ENCODE data around the gene TMEM123.
A peak's percentile ranks its signal among the peaks of the same experiment; 100 is the strongest.

Gene TMEM123, protein sequence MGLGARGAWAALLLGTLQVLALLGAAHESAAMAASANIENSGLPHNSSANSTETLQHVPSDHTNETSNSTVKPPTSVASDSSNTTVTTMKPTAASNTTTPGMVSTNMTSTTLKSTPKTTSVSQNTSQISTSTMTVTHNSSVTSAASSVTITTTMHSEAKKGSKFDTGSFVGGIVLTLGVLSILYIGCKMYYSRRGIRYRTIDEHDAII

GRCh38 chr11:102452461-102453301 lies at the start of gene TMEM123:
Gene TMEM123 (minus strand): TSS chr11:102452765. CDS start chr11:102452623, 142 bp downstream.
- H3K79me2 ChIP-seq (ENCODE audit: insufficient read depth, low read length), result peaks cover 48% of the 10 kb centered on the region
- peaks cover 26% of the 10 kb centered on the region for H3K36me3 ChIP-seq (ENCODE audit: insufficient read depth, low read length)
- peak within 1 kb of the TSS; percentile 96 for H3K4me2 ChIP-seq (ENCODE audit: low read length)
- H3K4me3 ChIP-seq (ENCODE audit: low read depth, low read length, poor library complexity, severe bottlenecking), result peak within 1 kb of the TSS; percentile 97
- H3K9me3 ChIP-seq (ENCODE audit: low read length), result 0 out of 2 replicates have a peak, but pooled peaks cover 3% of the 10 kb centered on the region
- H3K9ac ChIP-seq (ENCODE audit: low read length), result peak within 1 kb of the TSS; percentile 98
- TF ChIP-seq EZH2 (IDR thresholded peaks at IDR 0.05; ENCODE audit: borderline replicate concordance, low read length), result no peak
- TF ChIP-seq, protein P1, sequence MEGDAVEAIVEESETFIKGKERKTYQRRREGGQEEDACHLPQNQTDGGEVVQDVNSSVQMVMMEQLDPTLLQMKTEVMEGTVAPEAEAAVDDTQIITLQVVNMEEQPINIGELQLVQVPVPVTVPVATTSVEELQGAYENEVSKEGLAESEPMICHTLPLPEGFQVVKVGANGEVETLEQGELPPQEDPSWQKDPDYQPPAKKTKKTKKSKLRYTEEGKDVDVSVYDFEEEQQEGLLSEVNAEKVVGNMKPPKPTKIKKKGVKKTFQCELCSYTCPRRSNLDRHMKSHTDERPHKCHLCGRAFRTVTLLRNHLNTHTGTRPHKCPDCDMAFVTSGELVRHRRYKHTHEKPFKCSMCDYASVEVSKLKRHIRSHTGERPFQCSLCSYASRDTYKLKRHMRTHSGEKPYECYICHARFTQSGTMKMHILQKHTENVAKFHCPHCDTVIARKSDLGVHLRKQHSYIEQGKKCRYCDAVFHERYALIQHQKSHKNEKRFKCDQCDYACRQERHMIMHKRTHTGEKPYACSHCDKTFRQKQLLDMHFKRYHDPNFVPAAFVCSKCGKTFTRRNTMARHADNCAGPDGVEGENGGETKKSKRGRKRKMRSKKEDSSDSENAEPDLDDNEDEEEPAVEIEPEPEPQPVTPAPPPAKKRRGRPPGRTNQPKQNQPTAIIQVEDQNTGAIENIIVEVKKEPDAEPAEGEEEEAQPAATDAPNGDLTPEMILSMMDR (IDR thresholded peaks at IDR 0.05; ENCODE audit: low read length), result no peak
- no peaks in the 10 kb centered on the region for H3K9me2 ChIP-seq (ENCODE audit: low read depth, low read length)
- 0 out of 2 replicates have a peak, but pooled peaks cover 2% of the 10 kb centered on the region for H4K20me1 ChIP-seq (ENCODE audit: insufficient read depth, low read length)
- H3K27me3 ChIP-seq (ENCODE audit: insufficient read depth, low read length), result no peaks in the 10 kb centered on the region
- H3F3A ChIP-seq (ENCODE audit: insufficient read depth, low read length), result no peaks in the 10 kb centered on the region
- peaks cover 71% of the 10 kb centered on the region for H3K4me1 ChIP-seq (ENCODE audit: insufficient read depth, low read length, severe bottlenecking)
- peak within 1 kb of the TSS; percentile 92 for H3K27ac ChIP-seq (ENCODE audit: low read depth, low read length, poor library complexity, severe bottlenecking)
- no peak within 1 kb of the TSS for H2AFZ ChIP-seq (ENCODE audit: low read length)

DNA sequence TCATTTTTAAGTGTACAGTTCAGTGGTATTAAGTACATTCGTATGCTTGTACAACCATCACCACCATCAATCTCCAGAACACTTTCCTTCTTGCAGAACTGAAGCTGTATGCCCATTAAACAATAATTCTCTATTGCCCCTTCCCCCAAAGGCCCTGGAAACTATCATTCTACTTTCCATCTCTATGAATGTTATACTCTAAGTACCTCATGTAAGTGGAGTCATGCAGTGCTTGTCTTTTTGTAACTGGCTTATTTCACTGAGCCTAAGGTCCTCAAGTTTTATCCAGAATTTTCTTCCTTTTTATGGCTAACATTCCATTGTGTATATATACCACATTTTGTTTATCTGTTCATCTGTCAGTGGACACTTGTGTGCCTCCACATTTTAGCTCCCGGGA lies 48.3 kb upstream of the TMEM123 start:
- Histone ChIP-seq H3F3A (ENCODE audit: insufficient read depth, low read length) (no peaks in the 10 kb centered on the region), H3K9me2 (ENCODE audit: low read depth, low read length) (no peaks in the 10 kb centered on the region), H3K4me3 (ENCODE audit: low read depth, low read length, poor library complexity, severe bottlenecking) (no peak overlapping the region), H3K27me3 (ENCODE audit: insufficient read depth, low read length) (no peaks in the 10 kb centered on the region), H3K4me1 (ENCODE audit: insufficient read depth, low read length, severe bottlenecking) (peaks cover 2% of the 10 kb centered on the region), H2AFZ (ENCODE audit: low read length) (no peak overlapping the region), H3K36me3 (ENCODE audit: insufficient read depth, low read length) (no peaks in the 10 kb centered on the region), H3K27ac (ENCODE audit: low read depth, low read length, poor library complexity, severe bottlenecking) (no peak overlapping the region), H4K20me1 (ENCODE audit: insufficient read depth, low read length) (no peaks in the 10 kb centered on the region), H3K79me2 (ENCODE audit: insufficient read depth, low read length) (no peaks in the 10 kb centered on the region), H3K4me2 (ENCODE audit: low read length) (no peak overlapping the region), H3K9me3 (ENCODE audit: low read length) (no peaks in the 10 kb centered on the region), H3K9ac (ENCODE audit: low read length) (no peak overlapping the region)
- TF ChIP-seq EZH2 (IDR thresholded peaks at IDR 0.05; ENCODE audit: borderline replicate concordance, low read length), result no peak
- TF ChIP-seq, protein P1 (IDR thresholded peaks at IDR 0.05; ENCODE audit: low read length), result no peak

DNA sequence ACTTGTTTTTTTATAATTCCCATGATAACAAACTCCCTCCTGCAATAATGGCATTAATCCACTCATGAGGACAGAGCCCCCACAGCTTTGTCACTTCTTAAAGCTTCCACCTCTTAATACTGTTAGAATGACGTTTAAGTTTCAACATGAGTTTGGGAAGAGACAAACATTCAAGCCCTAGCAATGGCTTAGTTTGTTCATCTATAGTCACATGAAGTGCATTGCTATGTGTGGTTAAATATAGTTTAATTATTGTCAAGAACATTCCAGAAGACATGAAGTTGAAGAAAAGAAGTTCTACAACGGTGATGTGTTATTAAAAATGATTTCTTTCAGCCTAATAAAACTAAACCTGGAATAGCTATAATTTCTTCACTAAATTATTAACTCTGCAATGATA lies 47.4 kb upstream of the TMEM123 start:
- Histone ChIP-seq H3K27me3 (ENCODE audit: insufficient read depth, low read length) (no peaks in the 10 kb centered on the region), H3K9me3 (ENCODE audit: low read length) (no peaks in the 10 kb centered on the region), H3K27ac (ENCODE audit: low read depth, low read length, poor library complexity, severe bottlenecking) (no peak overlapping the region), H3F3A (ENCODE audit: insufficient read depth, low read length) (no peaks in the 10 kb centered on the region), H3K4me2 (ENCODE audit: low read length) (no peak overlapping the region), H3K9ac (ENCODE audit: low read length) (no peak overlapping the region), H3K79me2 (ENCODE audit: insufficient read depth, low read length) (no peaks in the 10 kb centered on the region), H3K9me2 (ENCODE audit: low read depth, low read length) (no peaks in the 10 kb centered on the region), H3K4me1 (ENCODE audit: insufficient read depth, low read length, severe bottlenecking) (peaks cover 10% of the 10 kb centered on the region), H3K36me3 (ENCODE audit: insufficient read depth, low read length) (no peaks in the 10 kb centered on the region), H3K4me3 (ENCODE audit: low read depth, low read length, poor library complexity, severe bottlenecking) (no peak overlapping the region), H4K20me1 (ENCODE audit: insufficient read depth, low read length) (no peaks in the 10 kb centered on the region), H2AFZ (ENCODE audit: low read length) (no peak overlapping the region)
- TF ChIP-seq, protein P1 (IDR thresholded peaks at IDR 0.05; ENCODE audit: low read length), result no peak
- TF ChIP-seq EZH2 (IDR thresholded peaks at IDR 0.05; ENCODE audit: borderline replicate concordance, low read length), result no peak

Data from OCI-LY1 (cell line).